Measurements from ENCODE around the gene MTMR11. TPM values are rescaled to one million over a fixed set of nuclear protein-coding genes. Genes with fewer than 3 reads are reported as not detected.

Gene MTMR11
- polyA plus RNA-seq, 3 donors, result 53.1 to 152 (median 54.6) TPM

- Histone ChIP-seq H3K4me3 (replicated peaks in 1 of 3; ENCODE audit: low read depth in 2 of 3, low read length in 3 of 3) (peak within 1 kb of the TSS in 1 of 3 experiments; percentile 61), H3K4me1 (ENCODE audit: control insufficient read depth in 1 of 2, insufficient read depth in 2 of 2, low read length in 2 of 2) (peaks cover 26 to 35% of the 10 kb centered on the region in 2 donors), H3K27me3 (ENCODE audit: control insufficient read depth in 2 of 2, insufficient read depth in 2 of 2, low read length in 2 of 2) (peaks cover 7 to 19% of the 10 kb centered on the region in 2 donors), H2AFZ (ENCODE audit: insufficient read depth, low read depth, low read length, poor library complexity, severe bottlenecking) (peak within 1 kb of the TSS; percentile 70), H3K27ac (ENCODE audit: low read depth in 1 of 2, low read length in 2 of 2) (no peak within 1 kb of the TSS), H3K9ac (ENCODE audit: insufficient read depth, low read length, poor library complexity, severe bottlenecking) (no peak within 1 kb of the TSS), H3K36me3 (replicated peaks in 1 of 2; ENCODE audit: control insufficient read depth in 1 of 2, insufficient read depth in 2 of 2, low read length in 2 of 2) (peaks cover 4 to 12% of the 10 kb centered on the region in 2 donors), H3K9me3 (replicated peaks in 1 of 2; ENCODE audit: control insufficient read depth in 1 of 2, insufficient read depth in 1 of 2, low read length in 2 of 2) (no peaks in the 10 kb centered on the region), H4K20me1 (ENCODE audit: insufficient read depth, low read length) (no peaks in the 10 kb centered on the region), H3K79me2 (ENCODE audit: insufficient read depth, low read length) (no peaks in the 10 kb centered on the region), H3K4me2 (replicated peaks; ENCODE audit: extremely low read depth, low read length, poor library complexity, severe bottlenecking) (peak within 1 kb of the TSS; percentile 61)
- H3K4me1 Mint-ChIP-seq, result peaks cover 36% of the 10 kb centered on the region
- intact Hi-C loops (cut with micrococcal nuclease), result no loop called here
- H3K27ac Mint-ChIP-seq, result peak within 1 kb of the TSS in 1 of 7 donors; percentile 30
- H3K36me3 Mint-ChIP-seq, result peaks cover 11 to 15% of the 10 kb centered on the region in 2 donors
- peak in 1 of 3 donors; percentile 44 for DNase-seq
- H3K9me3 Mint-ChIP-seq, result no peaks in the 10 kb centered on the region
- 0% methylated on average over 4 of the region's 24 CpGs for WGBS (ENCODE audit: insufficient coverage)
- H3K27me3 Mint-ChIP-seq (ENCODE audit: low read depth in 3 of 3), result peaks cover 23 to 27% (median 26%) of the 10 kb centered on the region in 3 donors
- H3K4me3 Mint-ChIP-seq, result peak within 1 kb of the TSS; percentile 49 to 87
- TF ChIP-seq CTCF (IDR thresholded peaks at IDR 0.05), result no peak
Measured at GRCh38 chr1:149917571-149918144, 19.0 kb downstream of the MTMR11 start, which contains the start of gene SV2A. Gene SV2A, minus strand, starts transcription at chr1:149917844. Its CDS starts 4,004 bp downstream, at chr1:149913840.

- intact Hi-C loops (cut with micrococcal nuclease), result no loop called here
- H3K4me2 ChIP-seq (replicated peaks; ENCODE audit: extremely low read depth, low read length, poor library complexity, severe bottlenecking), result peak overlapping the region; percentile 61
- H3K4me3 Mint-ChIP-seq, result peak overlapping the region; percentile 41 to 87
Measured at GRCh38 chr1:149916898-149917252, 19.8 kb downstream of the MTMR11 start.

More at GRCh38 chr1:149916898-149917252, 19.8 kb downstream of the MTMR11 start:
- H4K20me1 ChIP-seq (ENCODE audit: insufficient read depth, low read length), result no peaks in the 10 kb centered on the region
- H3K4me1 Mint-ChIP-seq, result peaks cover 36% of the 10 kb centered on the region
- H3K36me3 Mint-ChIP-seq, result peaks cover 5 to 9% of the 10 kb centered on the region in 2 donors
- H3K4me1 ChIP-seq (ENCODE audit: control insufficient read depth in 1 of 2, insufficient read depth in 2 of 2, low read length in 2 of 2), result peaks cover 26 to 35% of the 10 kb centered on the region in 2 donors
- DNase-seq, result no peak
- H3K4me3 ChIP-seq (replicated peaks in 1 of 3; ENCODE audit: low read depth in 2 of 3, low read length in 3 of 3), result peak overlapping the region in 1 of 3 experiments; percentile 61
- H2AFZ ChIP-seq (ENCODE audit: insufficient read depth, low read depth, low read length, poor library complexity, severe bottlenecking), result peak overlapping the region; percentile 33
- H3K9ac ChIP-seq (ENCODE audit: insufficient read depth, low read length, poor library complexity, severe bottlenecking), result no peak overlapping the region
- H3K9me3 Mint-ChIP-seq, result no peaks in the 10 kb centered on the region
- no peaks in the 10 kb centered on the region for H3K79me2 ChIP-seq (ENCODE audit: insufficient read depth, low read length)
- no peak for TF ChIP-seq CTCF (IDR thresholded peaks at IDR 0.05)
- H3K27me3 Mint-ChIP-seq (ENCODE audit: low read depth in 3 of 3), result peaks cover 23 to 27% (median 26%) of the 10 kb centered on the region in 3 donors
- no peak overlapping the region for H3K27ac Mint-ChIP-seq
- WGBS (ENCODE audit: insufficient coverage), result 0% methylated on average over 4 of the region's 10 CpGs
- H3K9me3 ChIP-seq (replicated peaks in 1 of 2; ENCODE audit: control insufficient read depth in 1 of 2, insufficient read depth in 1 of 2, low read length in 2 of 2), result no peaks in the 10 kb centered on the region
- no peak overlapping the region for H3K27ac ChIP-seq (ENCODE audit: low read depth in 1 of 2, low read length in 2 of 2)
- H3K27me3 ChIP-seq (ENCODE audit: control insufficient read depth in 2 of 2, insufficient read depth in 2 of 2, low read length in 2 of 2), result peaks cover 7 to 19% of the 10 kb centered on the region in 2 donors
- H3K36me3 ChIP-seq (replicated peaks in 1 of 2; ENCODE audit: control insufficient read depth in 1 of 2, insufficient read depth in 2 of 2, low read length in 2 of 2), result peaks cover 0 to 4% of the 10 kb centered on the region in 2 donors
